HG02943 (cell line): ENCODE measurements around the gene COMMD9.

Source experiments
- ATAC-seq: cut with Tn5 transposase; IDR thresholded peaks from one replicate; pipeline ENCODE4 v1.9.1; 2021; ENCODE audit warnings: mild to moderate bottlenecking, low read depth, moderate library complexity; ENCODE audit not compliant: unreplicated experiment

COMMD9 gene

DNA sequence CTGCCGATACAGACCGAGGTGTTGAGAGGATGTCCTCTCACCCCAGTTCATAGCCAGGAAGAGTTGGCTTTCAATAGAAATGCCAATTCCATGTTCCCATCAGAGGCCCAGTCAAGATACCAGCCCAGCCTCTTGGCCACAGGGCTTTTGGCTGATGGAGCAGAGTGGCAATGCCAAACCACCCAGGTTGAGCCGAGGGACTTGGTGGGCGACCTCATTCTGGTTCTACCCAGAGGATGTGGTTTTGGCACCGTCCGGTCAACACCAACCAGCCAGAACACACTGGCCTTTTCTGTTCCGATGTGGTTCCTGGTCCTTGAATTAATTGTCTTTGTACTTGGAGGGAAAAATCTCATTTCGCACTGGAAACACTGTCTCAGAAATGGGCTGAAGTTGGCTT, 60.5 kb downstream of the COMMD9 start:
- no peak for ATAC-seq

DNA sequence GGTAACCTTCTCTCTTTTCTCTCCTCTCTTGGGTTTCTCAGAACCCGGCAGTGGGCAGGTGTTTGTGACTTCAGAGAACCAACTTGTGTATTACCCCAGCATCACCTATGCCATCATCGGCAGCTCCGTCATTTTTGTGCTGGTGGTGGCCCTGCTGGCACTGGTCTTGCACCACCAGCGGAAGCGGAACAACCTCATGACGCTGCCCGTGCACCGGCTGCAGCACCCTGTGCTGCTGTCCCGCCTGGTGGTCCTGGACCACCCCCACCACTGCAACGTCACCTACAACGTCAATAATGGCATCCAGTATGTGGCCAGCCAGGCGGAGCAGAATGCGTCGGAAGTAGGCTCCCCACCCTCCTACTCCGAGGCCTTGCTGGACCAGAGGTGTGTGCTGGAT, 62.2 kb downstream of the COMMD9 start:
- ATAC-seq, result no peak

DNA sequence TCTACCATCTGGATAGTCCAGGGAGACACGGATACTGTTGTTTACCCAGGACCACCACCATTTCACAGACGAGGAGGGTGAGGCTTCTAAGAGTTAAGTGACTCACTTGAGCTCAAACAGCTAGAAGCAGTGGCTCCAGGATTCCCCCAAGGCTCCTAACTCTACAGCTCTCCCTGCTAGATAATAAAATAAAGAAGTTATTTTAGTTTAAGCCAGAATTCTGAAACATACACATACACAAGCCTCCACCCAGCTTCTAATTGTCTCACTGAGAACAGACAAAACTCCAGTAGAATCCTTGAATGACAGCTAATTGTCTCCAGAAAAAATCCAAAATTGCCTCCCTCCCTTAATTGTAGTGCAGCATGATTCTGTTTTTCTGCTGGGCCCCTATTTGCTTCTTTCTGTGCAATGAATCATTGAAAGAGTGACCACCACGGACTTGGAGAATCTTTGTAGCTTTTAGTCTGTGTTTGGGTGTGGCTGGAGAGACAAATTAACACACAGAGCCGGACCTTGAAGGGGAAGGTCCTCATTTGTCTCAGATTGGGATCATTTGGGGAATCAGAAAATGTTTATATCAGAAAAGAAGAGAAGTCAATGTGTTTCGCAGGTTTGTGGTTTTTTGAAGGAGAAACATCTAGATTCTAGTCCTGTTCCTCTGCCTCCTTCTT, 64.9 kb downstream of the COMMD9 start:
- ATAC-seq, result no peak

DNA sequence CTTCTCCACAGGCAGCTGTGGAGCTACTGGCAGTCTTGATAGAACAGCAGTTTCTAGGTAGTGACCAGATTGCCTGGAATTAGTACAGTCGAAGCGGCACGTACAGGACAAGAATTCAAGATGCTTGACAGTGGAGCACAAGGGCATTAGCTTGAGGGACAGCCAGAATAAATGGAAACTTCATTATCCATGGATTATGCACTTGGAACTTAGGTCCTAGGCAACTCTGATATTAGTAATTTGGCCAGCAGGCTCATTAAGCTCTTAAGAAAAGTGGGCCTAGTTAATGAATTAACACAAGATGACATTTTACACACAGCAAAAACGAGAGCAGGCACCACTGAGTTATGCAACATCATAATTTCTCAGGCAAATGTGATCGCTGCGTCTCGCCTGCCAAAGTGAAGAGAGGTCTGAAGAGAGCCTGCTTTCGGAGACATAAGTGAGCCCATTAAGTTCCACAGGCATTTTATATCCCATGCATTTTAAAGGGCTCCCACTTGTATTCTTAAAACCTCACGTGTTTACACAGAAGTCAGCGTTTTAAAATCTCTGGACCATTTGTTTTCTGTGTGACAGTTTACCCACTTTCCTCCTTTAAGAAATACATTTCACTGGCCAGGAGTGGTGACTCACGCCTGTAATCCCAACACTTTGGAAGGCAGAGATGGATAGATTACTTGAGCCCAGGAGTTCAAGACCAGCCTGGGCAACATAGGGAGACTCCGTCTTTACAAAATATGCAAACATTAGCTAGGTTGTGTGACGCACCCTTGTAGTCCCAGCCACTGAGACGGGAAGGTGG, 66.2 kb downstream of the COMMD9 start:
- ATAC-seq, result no peak
